GM12801 (cell line): ENCODE results near the gene WAPL.

Source experiments
- TF ChIP-seq, protein P1 (sequence below): IDR thresholded peaks from one replicate; pipeline ENCODE4 v1.5.1; 2011; ENCODE audit warnings: control low read depth; ENCODE audit not compliant: insufficient read length; ENCODE audit errors: extremely low read depth

Gene WAPL, protein sequence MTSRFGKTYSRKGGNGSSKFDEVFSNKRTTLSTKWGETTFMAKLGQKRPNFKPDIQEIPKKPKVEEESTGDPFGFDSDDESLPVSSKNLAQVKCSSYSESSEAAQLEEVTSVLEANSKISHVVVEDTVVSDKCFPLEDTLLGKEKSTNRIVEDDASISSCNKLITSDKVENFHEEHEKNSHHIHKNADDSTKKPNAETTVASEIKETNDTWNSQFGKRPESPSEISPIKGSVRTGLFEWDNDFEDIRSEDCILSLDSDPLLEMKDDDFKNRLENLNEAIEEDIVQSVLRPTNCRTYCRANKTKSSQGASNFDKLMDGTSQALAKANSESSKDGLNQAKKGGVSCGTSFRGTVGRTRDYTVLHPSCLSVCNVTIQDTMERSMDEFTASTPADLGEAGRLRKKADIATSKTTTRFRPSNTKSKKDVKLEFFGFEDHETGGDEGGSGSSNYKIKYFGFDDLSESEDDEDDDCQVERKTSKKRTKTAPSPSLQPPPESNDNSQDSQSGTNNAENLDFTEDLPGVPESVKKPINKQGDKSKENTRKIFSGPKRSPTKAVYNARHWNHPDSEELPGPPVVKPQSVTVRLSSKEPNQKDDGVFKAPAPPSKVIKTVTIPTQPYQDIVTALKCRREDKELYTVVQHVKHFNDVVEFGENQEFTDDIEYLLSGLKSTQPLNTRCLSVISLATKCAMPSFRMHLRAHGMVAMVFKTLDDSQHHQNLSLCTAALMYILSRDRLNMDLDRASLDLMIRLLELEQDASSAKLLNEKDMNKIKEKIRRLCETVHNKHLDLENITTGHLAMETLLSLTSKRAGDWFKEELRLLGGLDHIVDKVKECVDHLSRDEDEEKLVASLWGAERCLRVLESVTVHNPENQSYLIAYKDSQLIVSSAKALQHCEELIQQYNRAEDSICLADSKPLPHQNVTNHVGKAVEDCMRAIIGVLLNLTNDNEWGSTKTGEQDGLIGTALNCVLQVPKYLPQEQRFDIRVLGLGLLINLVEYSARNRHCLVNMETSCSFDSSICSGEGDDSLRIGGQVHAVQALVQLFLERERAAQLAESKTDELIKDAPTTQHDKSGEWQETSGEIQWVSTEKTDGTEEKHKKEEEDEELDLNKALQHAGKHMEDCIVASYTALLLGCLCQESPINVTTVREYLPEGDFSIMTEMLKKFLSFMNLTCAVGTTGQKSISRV (N-terminal part only)

DNA sequence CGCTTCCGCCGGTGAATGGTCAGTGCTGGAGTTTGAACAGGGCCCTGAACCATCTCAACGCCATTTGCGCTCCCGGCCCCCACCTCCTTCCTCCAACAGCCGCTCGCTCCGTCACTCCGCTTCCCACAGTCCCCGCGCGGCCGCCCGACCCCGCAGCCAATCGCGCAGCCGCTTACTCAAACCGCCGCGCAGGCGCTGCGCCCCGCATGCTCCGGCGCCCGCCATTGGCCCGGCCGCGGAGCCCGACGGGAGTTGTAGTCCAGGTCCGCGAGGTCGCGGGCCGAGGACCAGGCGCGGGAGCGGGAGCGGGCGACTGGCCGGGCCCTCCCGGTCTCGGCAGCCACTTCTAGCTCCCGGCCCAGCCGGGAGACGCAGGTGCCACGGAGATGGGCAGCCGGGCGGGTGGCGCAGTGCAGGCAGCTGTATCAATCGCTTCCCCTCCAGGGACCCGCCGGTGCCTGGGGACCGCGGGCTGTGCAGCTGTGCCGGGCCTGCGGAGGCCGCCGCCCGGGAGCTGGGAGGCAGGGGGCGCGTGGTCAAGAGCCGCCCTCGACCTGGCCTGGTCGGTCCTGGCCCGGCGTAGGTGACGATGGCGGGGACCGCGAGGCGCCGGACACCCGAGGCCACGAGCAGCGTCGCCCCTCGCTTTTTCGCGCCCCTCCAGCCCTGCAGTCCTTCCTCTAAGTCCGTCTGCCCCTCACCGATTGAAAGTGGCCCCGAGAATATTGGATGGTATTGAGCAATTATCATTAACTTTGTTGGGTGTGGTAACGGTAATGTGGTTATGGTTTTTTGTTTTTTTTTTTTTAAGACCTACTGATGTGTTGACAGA is at the start of gene WAPL:
TSS of gene WAPL (minus strand) at position 115 of the 832 bp plus-strand sequence. CDS start 3,723 bp downstream, outside the sequence.
- TF ChIP-seq, protein P1, sequence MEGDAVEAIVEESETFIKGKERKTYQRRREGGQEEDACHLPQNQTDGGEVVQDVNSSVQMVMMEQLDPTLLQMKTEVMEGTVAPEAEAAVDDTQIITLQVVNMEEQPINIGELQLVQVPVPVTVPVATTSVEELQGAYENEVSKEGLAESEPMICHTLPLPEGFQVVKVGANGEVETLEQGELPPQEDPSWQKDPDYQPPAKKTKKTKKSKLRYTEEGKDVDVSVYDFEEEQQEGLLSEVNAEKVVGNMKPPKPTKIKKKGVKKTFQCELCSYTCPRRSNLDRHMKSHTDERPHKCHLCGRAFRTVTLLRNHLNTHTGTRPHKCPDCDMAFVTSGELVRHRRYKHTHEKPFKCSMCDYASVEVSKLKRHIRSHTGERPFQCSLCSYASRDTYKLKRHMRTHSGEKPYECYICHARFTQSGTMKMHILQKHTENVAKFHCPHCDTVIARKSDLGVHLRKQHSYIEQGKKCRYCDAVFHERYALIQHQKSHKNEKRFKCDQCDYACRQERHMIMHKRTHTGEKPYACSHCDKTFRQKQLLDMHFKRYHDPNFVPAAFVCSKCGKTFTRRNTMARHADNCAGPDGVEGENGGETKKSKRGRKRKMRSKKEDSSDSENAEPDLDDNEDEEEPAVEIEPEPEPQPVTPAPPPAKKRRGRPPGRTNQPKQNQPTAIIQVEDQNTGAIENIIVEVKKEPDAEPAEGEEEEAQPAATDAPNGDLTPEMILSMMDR = no peak

DNA sequence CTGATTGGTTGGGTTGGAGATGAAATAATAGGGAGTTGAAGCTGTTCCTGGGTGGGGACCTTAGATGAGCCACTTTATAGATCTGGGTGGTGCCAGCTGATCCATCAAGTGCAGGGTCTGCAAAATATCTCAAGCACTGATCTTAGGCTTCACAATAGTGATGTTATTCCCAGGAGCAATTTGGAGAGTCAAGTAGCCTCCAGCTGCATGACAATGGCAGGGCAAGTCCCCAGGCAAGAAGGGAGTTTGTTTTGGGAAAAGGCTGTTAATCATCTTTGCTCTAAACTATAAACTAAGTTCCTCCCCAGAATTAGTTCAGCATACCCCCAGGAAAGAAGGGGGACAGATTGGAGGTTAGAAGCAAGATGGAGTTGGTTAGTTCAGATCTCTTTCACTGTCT is 47.7 kb upstream of the WAPL start:
- TF ChIP-seq, protein P1 = no peak

DNA sequence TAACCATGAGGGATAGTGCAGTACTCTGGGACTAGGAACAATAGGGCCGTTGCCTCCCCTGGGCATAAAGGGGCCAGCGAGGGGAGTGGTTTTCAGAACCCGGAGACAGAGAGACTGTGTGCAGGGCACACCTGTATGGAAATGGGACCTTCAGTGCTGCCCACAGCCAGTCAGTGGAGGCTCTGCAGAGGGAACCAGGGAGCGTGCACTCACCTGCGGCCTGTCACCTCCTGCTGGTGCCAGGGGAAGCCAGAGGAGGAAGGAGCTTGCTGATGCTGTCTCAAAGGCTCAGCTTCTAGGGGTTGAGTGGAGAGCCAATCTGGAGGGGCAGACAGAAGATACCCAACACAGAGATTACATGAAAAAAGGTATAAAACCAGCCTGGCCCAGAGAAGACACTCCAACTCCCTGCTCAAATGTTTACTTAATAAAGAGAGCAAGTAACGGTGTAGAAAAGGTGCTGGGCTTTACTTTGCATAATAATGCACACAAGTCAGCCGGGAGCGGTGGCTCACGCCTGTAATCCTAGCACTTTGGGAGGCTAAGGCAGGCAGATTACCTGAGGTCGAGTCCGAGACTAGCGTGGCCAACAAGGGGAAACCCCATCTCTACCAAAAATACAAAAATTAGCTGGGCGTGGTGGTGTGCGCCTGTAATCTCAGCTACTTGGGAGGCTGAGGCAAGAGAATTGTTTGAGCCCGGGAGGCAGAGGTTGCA is 35.5 kb upstream of the WAPL start:
- TF ChIP-seq, protein P1 = no peak

DNA sequence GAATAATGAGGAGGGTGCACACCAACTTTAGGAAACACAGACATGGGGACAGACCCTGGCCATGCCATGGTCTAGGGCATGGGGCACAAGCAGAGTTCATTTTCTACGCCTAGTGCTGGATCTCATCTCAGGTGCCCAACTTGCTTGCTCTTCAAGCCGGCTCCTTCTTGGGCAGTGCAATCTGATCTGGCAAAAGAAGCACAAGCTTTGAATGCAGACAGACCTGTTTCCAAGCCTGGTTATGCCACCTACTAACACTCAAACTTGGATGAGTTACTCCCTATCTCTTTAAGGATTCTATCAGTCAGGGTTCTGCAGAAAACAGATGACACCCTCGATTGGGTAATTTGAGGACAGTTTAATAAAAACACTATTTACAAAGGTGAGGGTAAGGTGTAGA is 34.9 kb upstream of the WAPL start:
- TF ChIP-seq, protein P1 = no peak

DNA sequence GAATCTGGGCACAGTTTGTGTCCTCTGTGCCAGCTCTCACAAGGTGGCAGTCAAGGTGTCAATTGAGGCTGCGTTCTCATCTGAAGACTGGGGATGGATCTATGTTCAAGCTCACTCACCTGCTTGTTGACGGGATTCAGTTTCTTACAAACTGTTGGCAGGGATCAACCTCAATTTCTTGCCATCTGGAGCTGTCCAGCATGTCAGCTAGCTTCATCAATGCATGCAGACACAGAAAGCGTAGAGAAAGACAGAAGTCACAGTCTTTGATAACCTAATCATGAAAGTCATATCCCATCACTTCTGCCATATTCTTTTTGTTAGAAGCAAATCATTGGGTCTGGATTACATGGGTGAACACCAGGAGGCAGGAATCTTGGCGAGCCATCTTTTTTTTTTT is 32.0 kb upstream of the WAPL start:
- TF ChIP-seq, protein P1 = no peak

DNA sequence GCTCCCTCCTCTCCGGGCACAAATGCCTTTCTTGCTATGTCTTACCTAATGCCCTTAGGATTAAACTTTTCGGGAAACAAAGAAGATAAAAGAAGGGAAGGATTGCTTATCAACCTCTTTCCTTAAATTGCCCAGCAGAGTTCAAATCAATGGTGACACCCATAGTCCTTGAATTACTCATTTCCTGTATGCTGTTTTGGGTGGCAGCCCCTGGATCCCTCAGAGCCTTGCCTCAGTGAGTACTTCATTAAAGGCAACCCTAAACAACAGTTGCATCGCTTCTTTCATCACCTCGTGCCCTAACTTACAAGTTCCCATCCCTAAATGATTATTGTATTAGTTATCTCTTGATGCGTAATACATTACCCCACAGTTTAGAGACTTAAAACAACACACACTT is 31.6 kb upstream of the WAPL start:
- TF ChIP-seq, protein P1 = no peak
